SK-N-SH treated with all-trans-retinoic acid at 6 μM for 48 hours (cell line): Measurements from ENCODE around the gene CEACAM16.

Experiments used
- ATAC-seq: fragments of 200-7000 bp; cut with Tn5 transposase; 3 replicates; pipeline ENCODE4 v1.9.1; 2020; ENCODE audit warnings: mild to moderate bottlenecking, moderate library complexity
- ARNTL ChIP-seq: fragments of 450-650 bp; formaldehyde crosslinking; IDR thresholded peaks from 2 replicates; pipeline ENCODE4 v1.5.0; 2020; ENCODE audit warnings: low read depth, mild to moderate bottlenecking, moderate library complexity, borderline replicate concordance
- CREB5 ChIP-seq: fragments of 250-450 bp; sonication (Bioruptor Pico); IDR thresholded peaks from 2 replicates; pipeline ENCODE4 v1.5.1; 2020; ENCODE audit warnings: low read depth, mild to moderate bottlenecking, moderate library complexity
- CSDC2 ChIP-seq: fragments of 250-450 bp; sonication (Bioruptor Pico); IDR thresholded peaks from 2 replicates; pipeline ENCODE4 v1.5.0; 2020; ENCODE audit warnings: mild to moderate bottlenecking, moderate library complexity
- ESRRG ChIP-seq: fragments of 250-450 bp; sonication (Bioruptor Pico); IDR thresholded peaks from 2 replicates; pipeline ENCODE4 v1.6.1; 2021; ENCODE audit warnings: mild to moderate bottlenecking
- GLIS3 ChIP-seq: fragments of 250-450 bp; sonication (Bioruptor Pico); IDR thresholded peaks from 2 replicates; pipeline ENCODE4 v1.5.0; 2020; ENCODE audit warnings: mild to moderate bottlenecking, moderate library complexity
- OSR1 ChIP-seq: fragments of 250-450 bp; sonication (Bioruptor Pico); IDR thresholded peaks from 2 replicates; pipeline ENCODE4 v1.8.0; 2022; ENCODE audit warnings: moderate library complexity, mild to moderate bottlenecking, inconsistent platforms
- PATZ1 ChIP-seq: fragments of 250-450 bp; sonication (Bioruptor Pico); IDR thresholded peaks from 2 replicates; pipeline ENCODE4 v1.8.0; 2020; ENCODE audit warnings: mild to moderate bottlenecking, moderate library complexity, borderline replicate concordance
- POU6F1 ChIP-seq: fragments of 250-450 bp; sonication (Bioruptor Pico); IDR thresholded peaks from 2 replicates; pipeline ENCODE4 v1.8.0; 2021; ENCODE audit warnings: low read depth, mild to moderate bottlenecking, moderate library complexity, borderline replicate concordance
- PPARA ChIP-seq: fragments of 250-450 bp; sonication (Bioruptor Pico); IDR thresholded peaks from 2 replicates; pipeline ENCODE4 v1.5.0; 2020; ENCODE audit warnings: mild to moderate bottlenecking, borderline replicate concordance
- RARB ChIP-seq: fragments of 250-450 bp; sonication (Bioruptor Pico); IDR thresholded peaks from 2 replicates; pipeline ENCODE4 v1.8.0; 2021; ENCODE audit warnings: mild to moderate bottlenecking, moderate library complexity
- SNAI2 ChIP-seq: fragments of 250-450 bp; sonication (Bioruptor Pico); IDR thresholded peaks from 2 replicates; pipeline ENCODE4 v1.5.0; 2020; ENCODE audit warnings: mild to moderate bottlenecking, moderate library complexity
- TCF4 ChIP-seq: fragments of 250-450 bp; sonication (Bioruptor Pico); IDR thresholded peaks from 2 replicates; pipeline ENCODE4 v1.8.0; 2021; ENCODE audit warnings: mild to moderate bottlenecking, moderate library complexity, borderline replicate concordance
- TOX ChIP-seq: fragments of 250-450 bp; sonication (Bioruptor Pico); IDR thresholded peaks from 2 replicates; pipeline ENCODE4 v1.8.0; 2021; ENCODE audit warnings: mild to moderate bottlenecking, moderate library complexity, borderline replicate concordance
- ZC3H10 ChIP-seq: fragments of 250-450 bp; sonication (Bioruptor Pico); IDR thresholded peaks from 2 replicates; pipeline ENCODE4 v1.5.1; 2021; ENCODE audit warnings: mild to moderate bottlenecking, moderate library complexity
- ZFP3 ChIP-seq: fragments of 250-450 bp; sonication (Bioruptor Pico); IDR thresholded peaks from 2 replicates; pipeline ENCODE4 v1.5.0; 2020; ENCODE audit warnings: mild to moderate bottlenecking, moderate library complexity
- ZFP30 ChIP-seq: fragments of 450-650 bp; formaldehyde crosslinking; IDR thresholded peaks from 2 replicates; pipeline ENCODE4 v1.5.0; 2022; ENCODE audit warnings: mild to moderate bottlenecking, moderate library complexity
- ZNF565 ChIP-seq: fragments of 450-650 bp; formaldehyde crosslinking; conservative IDR thresholded peaks from 2 replicates; pipeline ENCODE4 v1.5.0; 2020; ENCODE audit warnings: low read depth, mild to moderate bottlenecking, moderate library complexity
- ZNF70 ChIP-seq: fragments of 450-650 bp; formaldehyde crosslinking; IDR thresholded peaks from 2 replicates; pipeline ENCODE4 v1.5.0; 2020; ENCODE audit warnings: mild to moderate bottlenecking, moderate library complexity
- TF ChIP-seq, protein P1 (sequence below): fragments of 250-450 bp; sonication (Bioruptor Pico); IDR thresholded peaks from 2 replicates; pipeline ENCODE4 v1.5.1; 2021; ENCODE audit warnings: mild to moderate bottlenecking, moderate library complexity
- TF ChIP-seq, protein P2 (sequence below): fragments of 250-450 bp; sonication (Bioruptor Pico); IDR thresholded peaks from 2 replicates; pipeline ENCODE4 v1.5.0; 2020; ENCODE audit warnings: mild to moderate bottlenecking, moderate library complexity

The CEACAM16 gene

GRCh38 chr19:44737238-44738071 is 38.5 kb downstream of the CEACAM16 start:
- no peak for ATAC-seq
- no peak for TF ChIP-seq GLIS3
- no peak for TF ChIP-seq PPARA (CRISPR knock-in tag)
- no peak for TF ChIP-seq ESRRG
- no peak for TF ChIP-seq TCF4
- TF ChIP-seq RARB (CRISPR knock-in tag) = no peak
- no peak for TF ChIP-seq ZNF565
- TF ChIP-seq ARNTL = no peak
- TF ChIP-seq OSR1 (CRISPR knock-in tag) = no peak
- TF ChIP-seq SNAI2 = no peak
- TF ChIP-seq POU6F1 = no peak
- TF ChIP-seq ZFP30 = no peak
- TF ChIP-seq PATZ1 (CRISPR knock-in tag) = no peak
- TF ChIP-seq, protein P1, sequence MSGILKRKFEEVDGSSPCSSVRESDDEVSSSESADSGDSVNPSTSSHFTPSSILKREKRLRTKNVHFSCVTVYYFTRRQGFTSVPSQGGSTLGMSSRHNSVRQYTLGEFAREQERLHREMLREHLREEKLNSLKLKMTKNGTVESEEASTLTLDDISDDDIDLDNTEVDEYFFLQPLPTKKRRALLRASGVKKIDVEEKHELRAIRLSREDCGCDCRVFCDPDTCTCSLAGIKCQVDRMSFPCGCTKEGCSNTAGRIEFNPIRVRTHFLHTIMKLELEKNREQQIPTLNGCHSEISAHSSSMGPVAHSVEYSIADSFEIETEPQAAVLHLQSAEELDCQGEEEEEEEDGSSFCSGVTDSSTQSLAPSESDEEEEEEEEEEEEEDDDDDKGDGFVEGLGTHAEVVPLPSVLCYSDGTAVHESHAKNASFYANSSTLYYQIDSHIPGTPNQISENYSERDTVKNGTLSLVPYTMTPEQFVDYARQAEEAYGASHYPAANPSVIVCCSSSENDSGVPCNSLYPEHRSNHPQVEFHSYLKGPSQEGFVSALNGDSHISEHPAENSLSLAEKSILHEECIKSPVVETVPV (CRISPR knock-in tag) = no peak
- no peak for TF ChIP-seq CSDC2 (CRISPR knock-in tag)
- TF ChIP-seq, protein P2, sequence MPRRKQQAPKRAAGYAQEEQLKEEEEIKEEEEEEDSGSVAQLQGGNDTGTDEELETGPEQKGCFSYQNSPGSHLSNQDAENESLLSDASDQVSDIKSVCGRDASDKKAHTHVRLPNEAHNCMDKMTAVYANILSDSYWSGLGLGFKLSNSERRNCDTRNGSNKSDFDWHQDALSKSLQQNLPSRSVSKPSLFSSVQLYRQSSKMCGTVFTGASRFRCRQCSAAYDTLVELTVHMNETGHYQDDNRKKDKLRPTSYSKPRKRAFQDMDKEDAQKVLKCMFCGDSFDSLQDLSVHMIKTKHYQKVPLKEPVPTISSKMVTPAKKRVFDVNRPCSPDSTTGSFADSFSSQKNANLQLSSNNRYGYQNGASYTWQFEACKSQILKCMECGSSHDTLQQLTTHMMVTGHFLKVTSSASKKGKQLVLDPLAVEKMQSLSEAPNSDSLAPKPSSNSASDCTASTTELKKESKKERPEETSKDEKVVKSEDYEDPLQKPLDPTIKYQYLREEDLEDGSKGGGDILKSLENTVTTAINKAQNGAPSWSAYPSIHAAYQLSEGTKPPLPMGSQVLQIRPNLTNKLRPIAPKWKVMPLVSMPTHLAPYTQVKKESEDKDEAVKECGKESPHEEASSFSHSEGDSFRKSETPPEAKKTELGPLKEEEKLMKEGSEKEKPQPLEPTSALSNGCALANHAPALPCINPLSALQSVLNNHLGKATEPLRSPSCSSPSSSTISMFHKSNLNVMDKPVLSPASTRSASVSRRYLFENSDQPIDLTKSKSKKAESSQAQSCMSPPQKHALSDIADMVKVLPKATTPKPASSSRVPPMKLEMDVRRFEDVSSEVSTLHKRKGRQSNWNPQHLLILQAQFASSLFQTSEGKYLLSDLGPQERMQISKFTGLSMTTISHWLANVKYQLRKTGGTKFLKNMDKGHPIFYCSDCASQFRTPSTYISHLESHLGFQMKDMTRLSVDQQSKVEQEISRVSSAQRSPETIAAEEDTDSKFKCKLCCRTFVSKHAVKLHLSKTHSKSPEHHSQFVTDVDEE = no peak
- TF ChIP-seq, all 23 proteins: peak for 0

GRCh38 chr19:44738136-44738535 is 39.2 kb downstream of the CEACAM16 start:
- no peak for TF ChIP-seq ZFP30
- no peak for TF ChIP-seq CREB5 (CRISPR knock-in tag)
- TF ChIP-seq, protein P2 = no peak
- TF ChIP-seq POU6F1 = no peak
- no peak for TF ChIP-seq SNAI2
- no peak for TF ChIP-seq GLIS3
- TF ChIP-seq ZFP3 (CRISPR knock-in tag) = no peak
- TF ChIP-seq RARB (CRISPR knock-in tag) = no peak
- TF ChIP-seq ZNF70 = no peak
- TF ChIP-seq OSR1 (CRISPR knock-in tag) = no peak
- TF ChIP-seq ESRRG = no peak
- no peak for TF ChIP-seq TOX (CRISPR knock-in tag)
- TF ChIP-seq ARNTL = no peak
- no peak for TF ChIP-seq ZNF565
- TF ChIP-seq ZC3H10 = no peak
- TF ChIP-seq CSDC2 (CRISPR knock-in tag) = no peak
- TF ChIP-seq PPARA (CRISPR knock-in tag) = no peak
- TF ChIP-seq TCF4 = no peak
- TF ChIP-seq, all 23 proteins: peak for 0
- ATAC-seq = no peak
